GM21529 (cell line): ENCODE measurements around the gene RAD9A.

Experiments used
- ATAC-seq: cut with Tn5 transposase; IDR thresholded peaks from one replicate; pipeline ENCODE4 v1.9.1; 2021; ENCODE audit not compliant: unreplicated experiment

Gene RAD9A

DNA sequence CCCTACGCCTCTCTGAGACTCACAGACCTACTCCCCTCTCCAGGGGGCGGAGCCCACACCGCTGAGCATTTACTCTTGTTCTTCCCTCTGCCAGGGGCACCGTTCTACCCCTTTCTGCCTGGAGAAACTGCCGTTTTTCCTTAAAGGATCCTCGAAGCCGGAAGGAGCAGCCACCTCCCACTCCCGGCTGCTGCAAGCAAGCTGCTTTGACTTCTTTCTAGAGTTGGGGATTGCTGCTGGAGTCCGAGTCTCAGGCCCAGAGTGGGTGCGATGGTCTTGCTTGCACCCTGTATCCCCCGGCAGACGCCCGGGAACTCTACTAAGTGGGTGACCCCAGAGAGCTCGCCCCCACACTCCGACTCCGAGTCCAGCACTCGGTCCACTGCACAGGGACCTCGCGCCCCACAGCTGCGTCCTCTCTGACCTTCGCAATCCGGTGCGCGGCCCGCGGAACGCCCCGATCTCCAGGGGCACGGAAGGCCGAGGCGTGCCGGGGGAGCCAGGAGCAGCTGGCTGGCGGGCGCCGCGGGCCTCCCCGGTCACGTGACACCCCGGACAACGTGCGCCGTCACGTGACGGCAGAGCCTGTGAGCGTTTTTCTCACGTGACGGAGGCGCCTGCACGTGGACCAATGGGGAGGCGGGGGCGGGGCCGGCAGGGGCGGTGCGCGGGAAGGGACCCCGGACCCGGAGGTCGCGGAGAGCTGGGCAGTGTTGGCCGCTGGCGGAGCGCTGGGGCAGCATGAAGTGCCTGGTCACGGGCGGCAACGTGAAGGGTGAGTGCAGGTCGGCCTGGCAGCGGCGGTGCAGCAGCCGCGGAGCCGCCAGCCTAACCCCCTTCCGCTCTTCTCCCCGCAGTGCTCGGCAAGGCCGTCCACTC, at the start of gene RAD9A:
RAD9A (plus strand) TSS at position 683 of the 879 bp plus-strand sequence; CDS start at position 742, 59 bp downstream.
- ATAC-seq = peak; percentile 62

DNA sequence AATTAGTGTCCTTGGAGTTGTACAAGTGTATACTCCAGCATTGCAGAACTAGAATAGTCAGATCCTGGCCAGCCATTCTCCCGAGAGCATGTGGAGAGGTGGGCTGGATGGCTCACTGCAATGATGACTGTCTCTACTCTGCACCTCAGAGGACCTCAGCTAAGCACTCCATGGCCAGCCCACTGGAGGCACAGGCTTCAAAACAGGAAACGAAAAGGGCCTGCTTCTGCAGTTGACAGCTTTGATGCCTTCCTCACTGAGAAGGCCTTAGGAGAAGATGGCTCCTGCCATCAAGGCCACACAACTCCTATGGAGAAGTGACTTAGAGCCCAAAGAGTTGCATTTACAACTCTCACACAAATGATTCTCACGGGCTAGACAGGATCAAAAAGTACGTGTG, 47.5 kb upstream of the RAD9A start:
- ATAC-seq = no peak

DNA sequence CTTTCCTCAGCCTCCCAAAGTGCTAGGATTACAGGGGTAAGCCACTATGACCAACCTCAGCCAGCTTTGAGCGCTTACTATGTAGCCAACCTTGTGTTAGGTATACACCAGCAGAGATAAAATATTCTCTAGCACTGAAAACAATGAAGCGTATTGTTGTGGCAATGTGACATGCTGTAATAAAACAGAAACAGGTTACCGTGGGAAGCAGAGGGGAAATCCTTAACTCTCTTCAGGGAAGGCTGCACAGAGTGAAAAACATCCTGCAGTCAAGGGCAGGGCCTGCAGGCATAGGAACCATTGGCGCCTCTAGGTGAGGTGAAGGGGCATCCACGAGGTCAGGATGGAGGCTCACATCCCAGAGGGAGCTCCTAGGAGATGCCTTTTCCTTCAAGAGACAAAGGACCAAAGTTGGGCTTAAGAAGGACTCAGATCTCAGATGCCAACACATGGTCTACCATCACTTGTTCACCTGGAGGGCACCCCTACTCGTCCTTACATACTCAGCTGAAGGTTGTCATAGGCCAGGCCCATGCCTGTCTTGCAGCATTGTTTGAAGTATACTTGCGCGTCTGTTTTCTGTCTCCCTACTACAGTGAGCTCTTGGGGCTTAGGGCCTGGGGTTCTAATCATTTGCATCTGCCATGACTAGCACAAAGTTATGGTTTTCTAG, 46.4 kb upstream of the RAD9A start:
- no peak for ATAC-seq

DNA sequence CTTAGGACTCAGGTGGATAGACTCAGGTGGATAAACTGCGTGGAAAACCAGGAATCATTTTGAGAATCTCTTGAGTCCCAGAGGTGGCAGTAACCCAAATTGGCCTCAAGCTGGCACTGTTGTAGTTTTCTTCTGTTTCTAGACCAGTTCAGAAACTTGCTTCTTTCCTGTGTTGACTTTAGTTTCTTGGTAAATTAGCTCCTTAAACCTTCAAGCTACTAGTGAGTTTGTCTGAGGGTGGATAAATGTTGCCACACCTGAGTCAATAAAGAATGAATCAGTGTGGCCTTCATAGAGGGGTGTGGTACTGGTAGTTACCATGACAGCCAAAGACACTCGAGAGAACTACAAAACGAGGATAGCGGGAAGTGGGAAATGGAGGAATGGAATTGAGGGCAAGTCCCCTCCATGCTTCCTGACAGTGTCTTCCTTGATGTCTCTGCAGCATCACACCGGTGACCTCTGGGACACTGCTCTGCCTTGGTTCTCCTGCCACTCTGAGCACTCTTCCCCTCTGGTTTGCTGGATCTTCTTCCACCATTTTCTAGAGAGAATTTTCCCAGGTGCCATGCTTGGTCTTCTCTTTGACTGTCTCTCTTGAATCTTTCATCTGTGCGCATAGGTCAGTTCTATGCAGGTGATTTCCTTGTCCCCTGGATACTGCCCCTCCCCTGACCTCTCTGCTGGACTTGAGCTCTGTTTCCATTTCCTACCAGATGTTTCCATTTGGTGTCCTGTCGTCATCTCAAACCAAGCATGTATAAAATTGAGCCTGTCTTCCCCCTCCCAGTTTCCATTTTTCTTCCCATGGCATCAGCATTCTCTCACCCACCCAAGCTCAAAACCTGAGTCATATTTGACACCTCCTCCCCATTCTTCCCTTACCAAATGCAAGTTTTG, 45.6 kb upstream of the RAD9A start:
- ATAC-seq = no peak

DNA sequence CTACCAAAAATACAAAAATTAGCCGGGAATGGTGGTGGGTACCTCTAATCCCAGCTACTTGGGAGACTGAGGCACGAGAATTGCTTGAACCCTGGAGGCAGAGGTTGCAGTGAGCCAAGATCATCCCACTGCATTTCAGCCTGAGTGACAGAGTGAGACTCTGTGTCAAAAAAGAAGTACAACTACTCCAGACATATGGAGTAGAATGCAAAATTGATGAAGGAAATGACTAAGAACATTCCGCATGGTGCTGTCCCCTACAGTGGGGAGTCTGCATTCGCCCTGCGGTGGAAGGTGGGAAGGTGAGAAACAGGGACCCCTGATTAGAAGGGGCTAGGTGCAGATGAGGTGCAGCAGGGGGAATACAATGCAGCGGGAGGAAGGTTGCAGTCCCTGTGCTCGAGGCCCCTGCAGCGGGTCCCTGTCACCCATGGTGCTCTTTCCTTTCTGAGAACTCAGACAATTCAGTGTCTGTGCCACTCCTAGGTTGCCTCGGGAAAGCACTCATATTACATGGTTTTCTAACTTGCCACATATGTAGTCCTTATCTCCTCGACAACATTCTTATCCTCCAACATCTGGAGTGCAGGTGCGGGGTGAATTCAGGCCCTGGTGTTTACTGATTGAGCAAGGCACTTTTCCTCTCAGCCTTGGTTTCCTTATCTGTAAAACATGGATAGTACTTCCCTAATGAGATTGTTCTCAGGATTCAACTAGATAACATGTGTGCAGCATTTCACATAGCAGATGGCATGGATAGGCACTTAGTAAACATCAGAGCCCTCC, 43.6 kb upstream of the RAD9A start:
- ATAC-seq = no peak

DNA sequence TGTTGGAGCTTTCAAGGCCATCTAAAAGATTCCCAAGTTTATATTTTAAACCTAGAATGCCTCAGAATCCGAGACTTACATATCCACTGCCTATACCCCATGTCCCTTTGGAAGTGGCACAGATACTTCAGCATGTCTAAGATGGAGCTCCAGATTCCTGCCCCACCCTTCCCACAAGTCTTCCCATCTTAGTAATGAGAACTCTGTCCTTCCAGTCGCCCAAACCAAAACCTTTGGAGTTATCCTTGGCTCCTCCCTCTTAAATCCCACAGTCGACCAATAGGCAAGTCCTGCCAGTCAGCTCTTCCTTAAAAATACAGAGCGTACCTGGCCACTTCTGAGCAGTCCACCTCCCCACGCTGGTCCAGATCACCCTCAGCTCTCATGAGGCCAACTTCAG, 42.8 kb upstream of the RAD9A start:
- ATAC-seq = no peak

DNA sequence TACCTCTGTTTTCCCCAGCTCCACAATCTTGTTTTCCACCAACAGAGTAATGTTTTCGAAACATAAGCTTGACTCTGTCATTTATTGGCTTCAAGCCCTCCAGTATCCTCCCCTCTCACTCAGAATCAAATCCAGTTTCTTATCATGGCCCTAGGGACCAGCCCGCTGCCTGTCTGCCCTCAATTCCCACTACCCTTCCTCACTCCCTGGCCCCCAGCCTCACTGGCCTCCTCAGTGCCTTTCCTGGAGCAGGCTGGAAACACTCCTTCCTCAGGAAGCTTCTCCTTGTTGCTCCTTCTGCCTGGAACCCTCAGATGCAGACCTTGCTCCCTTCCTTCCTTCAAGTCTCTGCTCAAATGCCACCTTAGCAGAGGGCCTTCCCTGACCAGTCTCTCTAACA, 42.3 kb upstream of the RAD9A start:
- no peak for ATAC-seq

DNA sequence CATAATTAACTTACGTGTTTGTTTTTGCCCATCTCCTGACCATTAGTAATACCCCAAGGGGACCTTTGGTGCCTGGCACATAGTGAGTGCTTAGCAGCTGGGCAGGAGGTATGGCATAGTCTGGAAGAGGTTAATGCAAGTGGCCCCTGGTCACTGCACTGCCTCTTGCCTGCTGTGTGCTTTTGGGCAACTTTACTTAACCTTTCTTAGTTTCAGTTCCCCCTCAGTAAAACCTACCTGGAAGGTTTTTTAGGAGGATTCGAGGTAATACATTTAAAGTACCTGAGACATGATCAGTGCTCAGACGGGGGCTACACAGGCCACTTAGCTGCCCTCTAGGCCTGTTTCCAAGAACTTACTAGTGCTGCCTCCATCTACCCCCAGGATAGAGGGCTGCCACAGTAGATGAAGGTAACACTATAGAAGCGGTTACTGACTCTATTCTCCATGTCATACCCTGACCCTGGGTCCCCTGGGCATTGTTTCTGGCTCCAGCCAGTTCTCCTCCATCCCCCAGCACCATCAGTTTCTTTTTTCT, 41.8 kb upstream of the RAD9A start:
- ATAC-seq = no peak

DNA sequence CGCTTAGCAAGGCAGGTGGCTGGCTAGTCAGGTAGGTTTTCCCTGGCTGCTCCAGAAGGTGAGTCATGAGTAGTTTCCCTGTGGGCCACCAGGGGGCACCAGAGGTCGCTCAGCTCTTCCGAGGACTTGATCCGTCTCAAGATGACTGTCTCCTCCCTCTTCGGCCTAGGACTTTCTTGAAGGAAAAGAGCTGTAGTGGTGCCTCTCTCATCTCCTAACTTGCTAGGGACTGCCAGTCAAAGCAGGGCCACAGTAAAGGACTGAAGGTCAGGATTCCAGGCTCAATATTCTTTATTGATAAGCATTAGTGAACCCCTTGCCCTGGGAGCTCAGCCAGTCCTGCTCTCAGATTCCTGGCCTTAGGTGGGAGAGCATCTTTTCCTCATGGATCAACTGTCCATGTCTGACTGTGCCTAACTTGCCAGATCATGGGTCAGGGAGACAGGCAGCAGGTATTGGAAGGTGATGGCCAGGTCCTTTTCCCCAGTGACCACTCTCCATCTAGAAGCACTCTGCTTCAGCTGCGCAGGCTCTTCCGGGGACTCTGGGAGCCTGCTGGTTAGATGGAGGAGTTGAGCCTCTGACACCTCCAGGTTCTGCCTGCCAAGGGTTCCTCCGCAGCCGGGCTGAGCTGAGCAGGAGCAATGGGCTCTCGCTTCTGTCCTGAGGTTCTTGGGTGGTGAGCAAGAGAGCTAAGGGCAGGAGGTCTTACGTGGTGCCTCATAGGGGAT, 40.3 kb upstream of the RAD9A start:
- no peak for ATAC-seq

DNA sequence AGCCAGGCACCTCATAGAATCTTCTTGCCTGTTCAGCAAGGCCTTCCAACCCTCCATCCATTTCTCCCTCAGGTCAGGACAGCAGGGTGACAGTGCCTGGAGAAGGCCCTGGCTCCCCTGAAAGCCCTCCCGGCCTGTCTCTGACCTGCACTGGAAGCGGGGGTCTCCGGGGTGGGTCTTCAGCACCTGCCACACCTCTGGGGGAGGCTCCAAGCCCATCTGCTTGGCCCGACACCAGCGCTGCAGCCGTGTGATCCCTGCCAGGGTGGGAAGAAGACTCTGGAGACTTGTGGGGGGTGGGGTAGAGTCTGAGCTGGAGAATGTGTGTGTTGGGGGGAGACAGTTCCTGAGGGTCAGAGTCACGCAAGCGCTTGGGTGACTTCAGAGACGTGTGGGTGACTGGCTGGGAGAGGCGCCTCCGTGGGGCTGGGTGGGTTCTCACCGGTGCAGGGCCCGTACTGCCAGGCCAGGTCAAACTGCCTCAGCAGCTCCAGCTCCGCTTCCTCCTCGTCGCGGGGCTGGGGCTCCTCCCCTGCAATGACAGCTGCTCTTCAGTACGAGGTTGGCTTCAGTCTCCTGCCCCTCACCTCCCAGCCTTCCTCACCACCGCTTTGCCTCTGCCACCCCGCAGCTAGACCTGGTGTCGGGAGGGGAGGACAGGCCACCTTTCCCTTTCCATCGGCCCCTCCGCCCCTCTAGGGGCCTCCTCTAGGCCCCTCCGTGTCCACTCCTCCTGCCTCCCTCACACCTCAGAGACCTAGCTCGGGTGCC, 39.1 kb upstream of the RAD9A start:
- peak; percentile 9 for ATAC-seq

DNA sequence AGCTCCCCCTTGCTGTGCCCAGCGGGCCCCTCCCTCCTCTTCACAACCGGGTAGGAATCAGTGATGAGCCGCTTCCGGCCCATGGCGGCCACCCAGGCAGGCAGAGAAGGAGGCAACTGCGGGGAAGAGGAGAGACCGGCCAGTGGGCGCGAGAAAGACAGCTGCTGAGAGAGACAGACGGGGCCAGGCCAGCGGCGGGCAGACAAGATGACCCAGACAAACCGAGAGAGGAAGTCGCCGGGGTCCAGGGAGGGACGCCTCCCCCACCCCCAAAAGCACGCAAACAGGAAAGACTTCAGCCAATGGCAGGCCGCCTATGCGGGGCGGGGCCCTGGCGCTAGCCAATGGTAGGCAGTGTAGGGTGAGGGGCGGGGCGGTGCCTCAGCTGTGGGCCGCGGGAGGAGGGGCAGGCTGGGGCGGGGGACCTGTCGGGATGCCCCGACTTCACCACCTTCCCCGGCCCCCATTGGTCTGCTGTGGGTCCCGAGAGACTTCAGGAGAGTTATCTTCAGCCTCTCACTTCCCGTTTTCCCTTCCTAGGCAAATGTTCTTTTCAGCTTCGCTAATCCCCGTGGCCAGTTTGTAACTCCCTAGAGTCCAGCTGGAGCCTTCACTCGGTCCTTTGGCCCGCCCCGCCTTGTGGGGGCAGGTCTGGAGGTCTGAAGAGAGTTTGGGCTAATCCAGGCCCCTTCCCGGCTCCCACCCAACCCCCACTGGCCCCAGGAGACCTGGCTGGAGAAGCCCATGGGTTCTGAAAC, 38.3 kb upstream of the RAD9A start, which contains the start of gene POLD4:
POLD4 (minus strand) TSS at position 230 of the 758 bp plus-strand sequence; CDS start at position 83, 147 bp downstream.
- ATAC-seq = peak; percentile 70

DNA sequence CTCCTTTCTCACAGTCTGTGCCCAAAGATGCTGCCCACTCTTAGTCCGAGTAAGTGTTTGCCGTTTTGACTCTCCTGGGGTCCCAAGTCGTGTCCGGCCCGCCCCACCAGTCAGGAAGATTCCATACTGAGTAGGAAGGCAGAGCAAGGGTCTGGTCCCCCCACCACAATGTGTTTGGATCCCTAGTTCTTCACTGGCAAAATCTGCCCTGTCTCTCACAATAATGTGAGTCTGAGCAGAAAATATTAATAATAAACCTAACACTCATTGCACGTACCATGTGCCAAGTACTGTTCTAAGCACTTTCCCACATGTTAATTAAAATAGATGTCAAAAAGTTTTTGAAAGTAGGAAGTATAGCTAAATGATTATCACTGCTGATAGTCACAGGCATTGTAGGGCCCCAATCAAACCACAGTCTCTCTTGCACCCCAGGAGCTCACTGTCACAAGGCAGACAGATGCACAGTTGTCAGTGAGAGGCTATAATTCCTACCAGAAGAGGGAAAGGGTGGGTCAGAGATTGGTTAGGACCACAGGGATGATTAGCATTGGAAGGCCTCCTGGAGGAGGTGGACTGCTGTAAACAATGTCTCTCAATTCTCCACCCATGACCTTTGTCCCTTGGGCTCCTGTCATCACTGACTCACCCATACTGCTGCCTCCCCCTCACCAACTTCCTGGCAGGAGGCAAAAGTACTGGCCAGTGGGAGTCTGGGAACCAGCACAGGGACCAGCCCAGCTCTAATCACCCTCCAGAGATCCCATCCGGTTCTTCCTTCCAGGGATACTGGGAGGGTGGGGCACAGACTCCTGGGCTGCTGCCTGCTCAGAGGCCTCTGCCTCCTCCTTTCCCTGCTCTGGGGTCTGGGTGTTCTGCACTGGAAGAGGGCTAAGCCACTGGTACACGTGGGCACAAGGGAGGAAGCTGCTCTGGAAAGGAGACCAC, 37.4 kb upstream of the RAD9A start:
- no peak for ATAC-seq

DNA sequence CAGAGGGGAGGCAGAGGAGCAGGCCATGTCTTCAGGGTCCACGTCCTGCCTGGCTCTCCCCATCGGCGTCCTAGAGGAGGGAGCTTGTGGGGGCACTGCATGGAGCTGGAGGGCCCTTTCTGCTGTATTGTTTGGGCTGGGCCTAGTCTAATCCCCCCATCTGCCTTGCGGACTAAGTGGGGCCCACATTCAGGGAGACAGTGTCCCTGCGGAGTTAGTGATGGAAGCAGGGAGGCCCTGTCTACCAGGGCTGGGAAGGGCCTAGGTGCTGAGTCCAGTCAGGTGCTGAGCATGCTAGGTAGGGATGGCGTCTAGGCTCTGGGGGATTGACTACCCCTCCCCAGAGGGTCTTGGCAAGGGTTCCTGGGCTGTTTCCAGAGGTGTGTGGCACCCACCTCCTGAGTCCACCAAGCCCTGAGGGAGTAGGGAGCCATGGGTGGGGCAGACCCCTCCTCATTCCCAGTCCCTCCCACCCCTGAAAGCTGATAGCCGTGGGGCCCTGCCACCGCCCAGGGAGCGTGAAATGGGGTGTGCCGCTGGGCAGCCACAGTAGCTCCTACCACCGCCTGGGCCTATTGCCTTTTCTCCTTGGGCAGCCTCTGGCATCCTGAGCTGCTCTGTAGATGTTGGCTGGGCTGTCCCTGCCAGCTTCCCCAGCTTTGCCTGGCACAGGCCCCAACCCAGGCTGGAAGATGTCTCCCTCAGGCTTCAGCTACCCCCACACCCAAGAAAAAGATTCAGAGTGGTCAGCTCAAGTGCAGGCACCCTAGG, 36.6 kb upstream of the RAD9A start:
- no peak for ATAC-seq

DNA sequence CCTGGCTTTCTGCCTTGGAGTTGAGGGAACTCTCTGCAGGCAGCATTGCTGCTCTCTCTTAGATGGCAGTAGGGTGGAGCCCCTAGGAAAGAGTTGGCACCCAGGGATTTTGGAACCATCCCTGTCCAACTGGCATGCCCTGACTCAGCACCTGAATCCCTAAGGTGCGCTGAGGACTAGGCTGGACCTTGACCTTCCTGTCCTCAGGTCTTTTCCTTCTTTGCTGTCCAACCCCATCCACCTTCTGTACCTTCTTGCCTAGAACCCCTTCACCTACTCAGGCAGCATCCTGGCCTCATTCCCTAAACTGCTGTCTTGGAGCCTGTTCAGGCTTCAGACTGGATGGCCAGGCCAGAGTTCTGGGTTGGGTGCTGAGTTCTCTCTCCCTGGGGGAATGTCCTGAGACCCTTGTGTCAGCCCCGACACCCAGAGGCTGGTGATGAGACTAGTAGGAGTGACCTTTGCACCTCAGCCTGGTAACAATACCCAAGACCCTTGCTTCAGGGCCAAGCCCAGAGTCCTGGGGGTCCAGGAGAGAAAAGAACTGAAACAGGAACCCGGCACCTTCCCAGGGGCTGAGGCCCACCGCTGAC, 35.9 kb upstream of the RAD9A start:
- no peak for ATAC-seq

DNA sequence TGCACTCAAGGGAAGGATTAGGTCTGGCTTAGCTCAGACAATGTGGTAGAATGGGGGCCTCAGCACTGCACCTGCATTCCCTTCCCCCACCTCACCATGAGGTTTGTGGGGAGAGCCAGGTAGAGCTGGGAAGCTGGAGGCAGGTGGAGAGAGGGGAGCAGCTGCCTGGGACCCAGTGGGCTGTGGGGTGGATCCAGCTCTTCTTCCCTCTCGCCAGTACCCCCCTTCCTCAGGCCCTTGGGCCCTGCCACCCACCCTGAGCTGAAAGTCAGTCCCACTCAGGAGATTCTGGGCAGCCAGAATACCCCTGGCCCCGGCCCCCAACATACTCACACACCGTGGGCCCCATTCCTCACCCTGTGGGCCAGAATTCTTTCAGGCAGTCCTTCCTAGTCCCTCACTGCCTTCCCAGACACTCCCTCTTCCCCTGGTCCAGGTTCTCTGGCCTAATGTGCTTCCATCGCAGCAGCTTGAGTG, 35.4 kb upstream of the RAD9A start:
- no peak for ATAC-seq
